H1 (cell line): ENCODE measurements around the gene C18orf54. TPM values are rescaled to one million over a fixed set of nuclear protein-coding genes. Genes with fewer than 3 reads are reported as not detected.

Experiments
- CTCF ChIA-PET: fragments of 300-600 bp; sonication (Branson Sonifier 250); formaldehyde crosslinking; loops from one replicate; lab custom pipeline; 2021; ENCODE audit not compliant: partially characterized antibody; lab: Charles Lee
- POLR2A ChIA-PET: fragments of 300-600 bp; sonication (Branson Sonifier 250); formaldehyde crosslinking; loops from one replicate; lab custom pipeline; 2021; ENCODE audit warnings: inconsistent platforms; ENCODE audit not compliant: partially characterized antibody; lab: Charles Lee
- DNase-seq, 2 experiments: peaks; one replicate each; pipeline versions ENCODE4 v3.0.0 to v3.0.0-alpha.2; 2010 to 2022; ENCODE audit warnings: low spot score in 2 of 2, low read depth in 1 of 2, mixed read lengths in 1 of 2
- FAIRE-seq: peaks from 2 replicates; lab custom pipeline; 2011; peaks lifted over from hg19 to GRCh38; lab: Jason Lieb, UNC
- H2AFZ ChIP-seq: 2 replicates; pipeline ENCODE4 v1.8.1; 2012; ENCODE audit warnings: low read length, inconsistent platforms
- H2AK5ac ChIP-seq: 2 replicates; pipeline ENCODE4 v1.6.1; 2013; ENCODE audit warnings: low read depth, low read length
- H2BK120ac ChIP-seq: replicated peaks from 2 replicates; pipeline ENCODE3; 2013; ENCODE audit warnings: low read depth, low read length, inconsistent platforms
- H2BK12ac ChIP-seq: 2 replicates; pipeline ENCODE4 v1.6.1; 2013; ENCODE audit warnings: low read depth, low read length
- H2BK15ac ChIP-seq: 2 replicates; pipeline ENCODE4 v1.6.1; 2013; ENCODE audit warnings: low read length
- H2BK20ac ChIP-seq: 2 replicates; pipeline ENCODE4 v1.6.1; 2013; ENCODE audit warnings: low read length
- H2BK5ac ChIP-seq: 2 replicates; pipeline ENCODE4 v1.6.1; 2013; ENCODE audit warnings: low read depth, low read length
- H3K14ac ChIP-seq: 2 replicates; pipeline ENCODE4 v1.6.1; 2013; ENCODE audit warnings: inconsistent platforms; ENCODE audit not compliant: insufficient read length
- H3K18ac ChIP-seq: 2 replicates; pipeline ENCODE4 v1.6.1; 2013; ENCODE audit warnings: low read length; ENCODE audit errors: extremely low read depth
- H3K23ac ChIP-seq: 2 replicates; pipeline ENCODE4 v1.6.1; 2013; ENCODE audit warnings: inconsistent platforms; ENCODE audit not compliant: insufficient read length
- H3K23me2 ChIP-seq: 2 replicates; pipeline ENCODE4 v1.6.1; 2013; ENCODE audit warnings: low read depth, low read length
- H3K27ac ChIP-seq: 2 replicates; pipeline ENCODE4 v1.6.1; 2011; ENCODE audit warnings: low read depth, low read length, inconsistent platforms
- H3K27me3 ChIP-seq, 4 experiments: replicated peaks in 1 of 4; 1 replicate in 1 of 4; 2 replicates in 3 of 4; pipeline versions ENCODE4 v1.6.1 to v1.8.1; 2011 to 2013; ENCODE audit warnings: low read length in 3 of 4, mild to moderate bottlenecking in 3 of 4, inconsistent platforms in 2 of 4, mixed read lengths in 2 of 4, moderate library complexity in 1 of 4; ENCODE audit not compliant: control insufficient read depth in 3 of 4, insufficient read depth in 3 of 4; ENCODE audit errors: extremely low read depth in 1 of 4
- H3K36me3 ChIP-seq, 4 experiments: 2 replicates each; pipeline versions ENCODE4 v1.6.1 to v1.8.1; 2011 to 2013; ENCODE audit warnings: mild to moderate bottlenecking in 4 of 4, low read length in 3 of 4, moderate library complexity in 2 of 4, control low read depth in 1 of 4, inconsistent platforms in 1 of 4; ENCODE audit not compliant: insufficient read depth in 4 of 4, control insufficient read depth in 2 of 4
- H3K4ac ChIP-seq: replicated peaks from 2 replicates; pipeline ENCODE3; 2013; ENCODE audit warnings: low read length, low read depth, mixed read lengths, inconsistent platforms; ENCODE audit not compliant: insufficient read length
- H3K4me1 ChIP-seq, 4 experiments: replicated peaks in 1 of 4; 1 replicate in 1 of 4; 2 replicates in 3 of 4; pipeline versions ENCODE4 v1.6.1 to v1.8.1; 2011 to 2013; ENCODE audit warnings: low read length in 3 of 4, inconsistent platforms in 2 of 4, mixed read lengths in 1 of 4; ENCODE audit not compliant: insufficient read depth in 4 of 4, control insufficient read depth in 3 of 4
- H3K4me2 ChIP-seq, 2 experiments: 2 replicates each; pipeline versions ENCODE4 v1.6.1 to v1.8.1; 2011 to 2013; ENCODE audit warnings: low read depth in 2 of 2, low read length in 2 of 2, control low read depth in 1 of 2, inconsistent platforms in 1 of 2, mild to moderate bottlenecking in 1 of 2; ENCODE audit not compliant: insufficient read depth in 1 of 2
- H3K4me3 ChIP-seq, 4 experiments: fragments of 200-600, 300-600 bp in 1 of 4; sonication (generic), shearing (Covaris generic), sonication (Bioruptor Twin) in 1 of 4; 2 replicates each; pipeline versions ENCODE4 v1.5.1 to v1.8.1; 2011 to 2016; ENCODE audit warnings: low read length in 4 of 4, low read depth in 3 of 4, control low read depth in 2 of 4, inconsistent platforms in 2 of 4, mild to moderate bottlenecking in 2 of 4, mixed read lengths in 1 of 4, moderate library complexity in 1 of 4; ENCODE audit not compliant: insufficient read depth in 2 of 4; ENCODE audit errors: extremely low read depth in 1 of 4
- H3K56ac ChIP-seq: replicated peaks from 2 replicates; pipeline ENCODE3; 2013; ENCODE audit warnings: low read depth, mild to moderate bottlenecking, mixed read lengths, low read length, inconsistent platforms; ENCODE audit not compliant: insufficient read length
- H3K79me1 ChIP-seq: 2 replicates; pipeline ENCODE4 v1.6.1; 2013; ENCODE audit warnings: low read depth, low read length, control low read depth
- H3K79me2 ChIP-seq, 2 experiments: 2 replicates each; pipeline versions ENCODE4 v1.6.1 to v1.8.1; 2012 to 2013; ENCODE audit warnings: low read length in 2 of 2, mild to moderate bottlenecking in 2 of 2, inconsistent platforms in 1 of 2; ENCODE audit not compliant: insufficient read depth in 2 of 2, control insufficient read depth in 1 of 2
- H3K9ac ChIP-seq, 4 experiments: replicated peaks in 1 of 4; 1 replicate in 1 of 4; 2 replicates in 3 of 4; pipeline versions ENCODE4 v1.6.1 to v1.8.1; 2011 to 2013; ENCODE audit warnings: low read depth in 3 of 4, low read length in 3 of 4, control low read depth in 2 of 4, mild to moderate bottlenecking in 2 of 4, moderate library complexity in 2 of 4, inconsistent platforms in 1 of 4; ENCODE audit errors: extremely low read depth in 1 of 4
- H3K9me3 ChIP-seq, 2 experiments: 2 replicates each; pipeline versions ENCODE4 v1.6.1 to v1.8.1; 2012 to 2013; ENCODE audit warnings: mild to moderate bottlenecking in 2 of 2, moderate library complexity in 2 of 2, control low read depth in 1 of 2, inconsistent platforms in 1 of 2, low read depth in 1 of 2, low read length in 1 of 2, mixed read lengths in 1 of 2; ENCODE audit not compliant: insufficient read depth in 2 of 2
- H4K20me1 ChIP-seq, 2 experiments: replicated peaks in 1 of 2; 2 replicates each; pipeline versions ENCODE3 to v1.8.1; 2011 to 2013; ENCODE audit warnings: inconsistent platforms in 2 of 2, low read length in 2 of 2, mild to moderate bottlenecking in 1 of 2; ENCODE audit not compliant: insufficient read depth in 2 of 2, control insufficient read depth in 1 of 2
- H4K5ac ChIP-seq: 2 replicates; pipeline ENCODE4 v1.6.1; 2013; ENCODE audit warnings: low read length, low read depth, mixed read lengths, inconsistent platforms; ENCODE audit not compliant: insufficient read length
- H4K8ac ChIP-seq: 2 replicates; pipeline ENCODE4 v1.8.0; 2013; ENCODE audit warnings: mild to moderate bottlenecking, moderate library complexity, low read length, inconsistent platforms; ENCODE audit not compliant: insufficient read depth; ENCODE audit errors: extremely low read depth
- H4K91ac ChIP-seq: replicated peaks from 2 replicates; pipeline ENCODE3; 2013; ENCODE audit warnings: low read length, mixed read lengths, inconsistent platforms; ENCODE audit not compliant: insufficient read length
- ASH2L ChIP-seq: fragments of 200-600, 300-600 bp; sonication (generic); IDR thresholded peaks from one replicate; pipeline ENCODE4 v1.7.1; 2017; ENCODE audit warnings: low read length
- CEBPB ChIP-seq: IDR thresholded peaks from 2 replicates; pipeline ENCODE4 v1.6.1; 2012; ENCODE audit warnings: low read depth, low read length
- CREB1 ChIP-seq: IDR thresholded peaks from 2 replicates; pipeline ENCODE4 v1.6.1; 2012; ENCODE audit warnings: inconsistent platforms
- E2F6 ChIP-seq: IDR thresholded peaks from 2 replicates; pipeline ENCODE4 v1.6.1; 2012; ENCODE audit warnings: inconsistent platforms
- GTF2F1 ChIP-seq: IDR thresholded peaks from 2 replicates; pipeline ENCODE4 v1.6.1; 2012; ENCODE audit warnings: low read depth, low read length, improper control_type of control experiment, borderline replicate concordance
- HDAC2 ChIP-seq, 2 experiments: fragments of 300-600 bp in 1 of 2; sonication (generic) in 1 of 2; IDR thresholded peaks; 2 replicates each; pipeline ENCODE4 v1.6.1; 2011 to 2012; ENCODE audit warnings: low read depth in 2 of 2, low read length in 2 of 2, mild to moderate bottlenecking in 2 of 2, moderate library complexity in 2 of 2, borderline replicate concordance in 1 of 2, inconsistent platforms in 1 of 2
- HDAC6 ChIP-seq: IDR thresholded peaks from one replicate; pipeline ENCODE4 v1.7.1; 2012; ENCODE audit warnings: low read depth, mild to moderate bottlenecking, inconsistent platforms, low read length, moderate library complexity
- NANOG ChIP-seq: IDR thresholded peaks from 2 replicates; pipeline ENCODE4 v1.6.1; 2011; ENCODE audit warnings: low read length, low read depth, mild to moderate bottlenecking, inconsistent platforms; ENCODE audit not compliant: insufficient read depth, poor library complexity, severe bottlenecking
- NRF1 ChIP-seq: IDR thresholded peaks from 2 replicates; pipeline ENCODE4 v1.6.1; 2011; ENCODE audit warnings: mild to moderate bottlenecking, low read depth, low read length, improper control_type of control experiment
- POU5F1 ChIP-seq: IDR thresholded peaks from 2 replicates; pipeline ENCODE4 v1.6.1; 2011; ENCODE audit warnings: low read depth, mild to moderate bottlenecking, low read length, moderate library complexity
- RAD21 ChIP-seq, 2 experiments: IDR thresholded peaks in 1 of 2; conservative IDR thresholded peaks in 1 of 2; 2 replicates each; pipeline ENCODE4 v1.6.1; 2011; ENCODE audit warnings: low read depth in 2 of 2, low read length in 2 of 2, improper control_type of control experiment in 1 of 2, inconsistent platforms in 1 of 2, mild to moderate bottlenecking in 1 of 2, moderate library complexity in 1 of 2
- RNF2 ChIP-seq: fragments of 200-900, 300-1000 bp; sonication (generic); IDR thresholded peaks from 2 replicates; pipeline ENCODE4 v1.7.1; 2016; ENCODE audit warnings: borderline replicate concordance, low read depth, mild to moderate bottlenecking, antibody characterized with exemption, low read length; ENCODE audit not compliant: poor library complexity, severe bottlenecking; ENCODE audit errors: missing control alignments
- SAP30 ChIP-seq: fragments of 300-600 bp; sonication (generic); IDR thresholded peaks from 2 replicates; pipeline ENCODE4 v1.7.1; 2012; ENCODE audit warnings: low read length, moderate library complexity, mild to moderate bottlenecking, inconsistent platforms; ENCODE audit not compliant: insufficient read depth, insufficient replicate concordance
- SRF ChIP-seq: IDR thresholded peaks from 2 replicates; pipeline ENCODE4 v1.6.1; 2011; ENCODE audit warnings: mild to moderate bottlenecking, low read depth, low read length, moderate library complexity
- polyA plus RNA-seq, 7 experiments: library from polyadenylated mRNA; depleted of rRNA in 3 of 7; stranded (reverse) in 5 of 7; unstranded in 2 of 7; fragments of >200 nt in 5 of 7; fragments of 200-250 nt in 2 of 7; gene quantifications; 1 replicate in 5 of 7; 2 replicates in 1 of 7; 4 replicates in 1 of 7; pipeline versions ENCODE4 v1.2.1 to v1.2.3, GENCODE V29; 2011 to 2013; ENCODE audit warnings: missing spikeins in 2 of 7, mixed read lengths in 2 of 7
- total RNA-seq: library from RNA; stranded (reverse); fragmentation: NEBNext Ultra II Directional; extraction: Animal tissue kit (Norgen Biotek cat#: 25700); gene quantifications from 2 replicates; pipeline ENCODE4 v1.2.1, GENCODE V29; 2021

Gene C18orf54
- total and polyA plus RNA-seq, 2 of the 8 experiments (the other 6 are each of a cell fraction or from before 2014, with no cell fraction given) = 6.7 to 30.9 TPM

DNA sequence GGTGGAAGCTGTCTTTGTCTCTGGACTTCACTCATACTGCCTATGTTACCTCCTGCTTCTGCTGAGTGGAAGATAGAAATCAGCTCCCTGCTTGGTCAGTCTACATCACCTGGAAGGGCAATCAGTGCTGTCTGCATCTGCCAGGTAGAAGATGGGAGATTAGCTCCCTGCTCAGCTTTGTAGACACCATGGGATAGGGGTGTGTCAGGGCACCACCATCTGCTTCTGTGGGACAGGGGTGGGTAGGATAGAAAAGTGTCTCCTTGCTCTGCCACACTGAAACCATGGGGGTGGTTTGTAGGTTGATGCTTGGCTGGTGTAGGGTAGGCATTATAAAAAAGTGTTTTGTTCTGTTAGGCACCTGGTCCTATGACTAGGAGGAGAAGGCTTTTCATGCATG lies 34.1 kb upstream of the C18orf54 start:
- Histone ChIP-seq H2BK20ac (no peak overlapping the region), H2BK120ac (no peak overlapping the region), H2BK12ac (no peak overlapping the region), H3K23ac (no peak overlapping the region), H2BK5ac (no peak overlapping the region), H2BK15ac (no peak overlapping the region), H2AK5ac (no peak overlapping the region), H4K91ac (no peak overlapping the region), H4K8ac (no peak overlapping the region), H3K9me3 (no peaks in the 10 kb centered on the region), H3K79me2 (no peaks in the 10 kb centered on the region), H3K4me2 (no peak overlapping the region), H3K4ac (no peak overlapping the region), H3K27me3 (no peaks in the 10 kb centered on the region)
- POLR2A ChIA-PET = no interaction called here
- FAIRE-seq = no peak
- no peak for TF ChIP-seq ASH2L
- TF ChIP-seq CEBPB = no peak
- no peak for TF ChIP-seq HDAC2 (IDR thresholded peaks at IDR 0.05; ENCODE audit: borderline replicate concordance in 1 of 2, low read depth in 2 of 2, low read length in 2 of 2)
- TF ChIP-seq HDAC6 = no peak
- no peak for TF ChIP-seq NRF1
- TF ChIP-seq SRF = no peak
- no peak for TF ChIP-seq POU5F1
- TF ChIP-seq CREB1 = no peak
- no peak for TF ChIP-seq RNF2
- TF ChIP-seq GTF2F1 = no peak
- TF ChIP-seq E2F6 = no peak
- no peak for TF ChIP-seq SAP30
- TF ChIP-seq NANOG = no peak
- no peak for TF ChIP-seq RAD21 (IDR thresholded peaks at IDR 0.05 in 1 of 2, conservative IDR thresholded peaks at IDR 0.05 in 1 of 2; ENCODE audit: low read depth in 2 of 2, low read length in 2 of 2)
- TF ChIP-seq, all 59 proteins: peak for 0
- no peak overlapping the region for H4K5ac ChIP-seq
- no peak overlapping the region for H3K9ac ChIP-seq
- H3K23me2 ChIP-seq = no peaks in the 10 kb centered on the region
- no peak overlapping the region for H3K4me3 ChIP-seq
- H3K4me1 ChIP-seq = peaks cover 0 to 5% (median 0%) of the 10 kb centered on the region in 4 experiments; a peak in 1 of 7 replicates
- no peak for DNase-seq
- CTCF ChIA-PET = interaction anchor here (0.7 to 0.9 kb wide), 2 partner anchors 13 to 196 kb away, joined by 3 read pairs; no protein-coding TSS in a partner anchor
- H2AFZ ChIP-seq = no peak overlapping the region
- no peaks in the 10 kb centered on the region for H4K20me1 ChIP-seq
- H3K27ac ChIP-seq = no peak overlapping the region
- no peak overlapping the region for H3K18ac ChIP-seq
- H3K79me1 ChIP-seq = no peaks in the 10 kb centered on the region
- no peak overlapping the region for H3K14ac ChIP-seq
- no peak overlapping the region for H3K56ac ChIP-seq
- H3K36me3 ChIP-seq = no peaks in the 10 kb centered on the region
